ENCODE measurements around the gene PDS5A.
"Not testable (repeated sequence)": the region's sequence is repeated elsewhere in the genome, so short reads cannot be mapped to it uniquely, and the experiment has no call there.

The PDS5A gene

GRCh38 chr4:39977489-39978377 is at the start of gene PDS5A:
PDS5A (minus strand) TSS chr4:39977911; CDS start chr4:39976577, 1,334 bp downstream.
- peak; percentile 86 for DNase-seq (ENCODE audit: low spot score)

GRCh38 chr4:40024049-40024448 is 46.3 kb upstream of the PDS5A start:
- DNase-seq (ENCODE audit: low spot score), result not testable (repeated sequence)

- DNase-seq (ENCODE audit: low spot score), result not testable (repeated sequence)
These were observed 43.4 kb upstream of the PDS5A start for GRCh38 chr4:40021116-40021515.

- DNase-seq (ENCODE audit: low spot score), result no peak
These were observed 42.5 kb upstream of the PDS5A start for GRCh38 chr4:40020221-40020620.

- DNase-seq (ENCODE audit: low spot score), result no peak
These were observed 38.3 kb upstream of the PDS5A start for GRCh38 chr4:40016007-40016406.

GRCh38 chr4:40003986-40004385 is 26.3 kb upstream of the PDS5A start:
- DNase-seq (ENCODE audit: low spot score), result no peak

- DNase-seq (ENCODE audit: low spot score), result no peak
These were observed 23.0 kb upstream of the PDS5A start for GRCh38 chr4:40000711-40001110.

- no peak for DNase-seq (ENCODE audit: low spot score)
These were observed 21.1 kb upstream of the PDS5A start for GRCh38 chr4:39998659-39999345.

- no peak for DNase-seq (ENCODE audit: low spot score)
These were observed 19.1 kb upstream of the PDS5A start for GRCh38 chr4:39996811-39997210.

GRCh38 chr4:39994406-39994805 is 16.7 kb upstream of the PDS5A start:
- no peak for DNase-seq (ENCODE audit: low spot score)

GRCh38 chr4:39989381-39989780 is 11.7 kb upstream of the PDS5A start:
- not testable (repeated sequence) for DNase-seq (ENCODE audit: low spot score)

- DNase-seq (ENCODE audit: low spot score), result no peak
These were observed 9.8 kb upstream of the PDS5A start for GRCh38 chr4:39987485-39987884.

GRCh38 chr4:39978904-39979303 is 1.2 kb upstream of the PDS5A start:
- DNase-seq (ENCODE audit: low spot score), result no peak

GRCh38 chr4:39978378-39978775 is 666 bp upstream of the PDS5A start:
- no peak for DNase-seq (ENCODE audit: low spot score)

- peak; percentile 26 for DNase-seq (ENCODE audit: low spot score)
These were observed 694 bp downstream of the PDS5A start for GRCh38 chr4:39976945-39977488.

- peak; percentile 87 for DNase-seq (ENCODE audit: low spot score)
These were observed 1.4 kb downstream of the PDS5A start for GRCh38 chr4:39976141-39976944.

GRCh38 chr4:39975488-39976089 is 2.1 kb downstream of the PDS5A start:
- DNase-seq (ENCODE audit: low spot score), result no peak

GRCh38 chr4:39973052-39973451 is 4.7 kb downstream of the PDS5A start:
- DNase-seq (ENCODE audit: low spot score), result not testable (repeated sequence)

- DNase-seq (ENCODE audit: low spot score), result no peak
These were observed 6.8 kb downstream of the PDS5A start for GRCh38 chr4:39970671-39971640.

- no peak for DNase-seq (ENCODE audit: low spot score)
These were observed 14.1 kb downstream of the PDS5A start for GRCh38 chr4:39963656-39964055.

Data from hematopoietic multipotent progenitor cell treated with erythropoietin and hydrocortisone succinate and interleukin-3 and kit ligand, for 15 days (in vitro differentiated cells).